Neural crest cell (in vitro differentiated cells): Measurements from ENCODE around the gene MADD. TPM values are rescaled to one million over a fixed set of nuclear protein-coding genes. Genes with fewer than 3 reads are reported as not detected.

Source experiments
- DNase-seq: peaks from one replicate; pipeline ENCODE4 v3.0.0; 2021; ENCODE audit warnings: low read depth, mixed read lengths, low spot score
- H3K27ac Mint-ChIP-seq: one replicate; pipeline ENCODE4 v1.8.0; 2021; ENCODE audit warnings: mild to moderate bottlenecking, mixed read lengths; ENCODE audit not compliant: unreplicated experiment
- H3K27me3 Mint-ChIP-seq: 2 replicates; pipeline ENCODE4 v1.8.0; 2021; ENCODE audit warnings: low read depth, mild to moderate bottlenecking, mixed read lengths
- H3K36me3 Mint-ChIP-seq: 2 replicates; pipeline ENCODE4 v1.8.0; 2021; ENCODE audit warnings: low read depth, mild to moderate bottlenecking, mixed read lengths
- H3K4me1 Mint-ChIP-seq: 2 replicates; pipeline ENCODE4 v1.8.0; 2021; ENCODE audit warnings: mixed read lengths
- H3K4me3 Mint-ChIP-seq: one replicate; pipeline ENCODE4 v1.8.0; 2021; ENCODE audit warnings: mild to moderate bottlenecking, mixed read lengths
- H3K9me3 Mint-ChIP-seq: 2 replicates; pipeline ENCODE4 v1.8.0; 2021; ENCODE audit warnings: mixed read lengths
- CTCF ChIP-seq: fragments of 200-600 bp; sonication (generic); conservative IDR thresholded peaks from 2 replicates; pipeline ENCODE4 v1.5.0; 2021; ENCODE audit warnings: antibody characterized with exemption, mild to moderate bottlenecking
- total RNA-seq: library from RNA; stranded (reverse); gene quantifications from 2 replicates; pipeline ENCODE4 v1.2.1, GENCODE V29; 2021

MADD gene
- total RNA-seq, 1 donor from 2014 or later, result 59.2 TPM

GRCh38 chr11:47338396-47339241 is 68.7 kb downstream of the MADD start:
- H3K4me3 Mint-ChIP-seq, result no peak overlapping the region
- no peaks in the 10 kb centered on the region for H3K27me3 Mint-ChIP-seq
- no peaks in the 10 kb centered on the region for H3K9me3 Mint-ChIP-seq
- TF ChIP-seq CTCF, result no peak
- no peak overlapping the region for H3K27ac Mint-ChIP-seq
- no peak for DNase-seq
- H3K4me1 Mint-ChIP-seq, result peaks cover 10% of the 10 kb centered on the region
- H3K36me3 Mint-ChIP-seq, result no peaks in the 10 kb centered on the region

- Mint-ChIP-seq H3K4me3 (no peak overlapping the region), H3K27ac (no peak overlapping the region), H3K27me3 (no peaks in the 10 kb centered on the region), H3K36me3 (no peaks in the 10 kb centered on the region), H3K4me1 (peaks cover 10% of the 10 kb centered on the region), H3K9me3 (no peaks in the 10 kb centered on the region)
- DNase-seq, result no peak
- no peak for TF ChIP-seq CTCF
Observed at GRCh38 chr11:47340010-47340409, 70.1 kb downstream of the MADD start.

- Mint-ChIP-seq H3K4me1 (peaks cover 10% of the 10 kb centered on the region), H3K9me3 (no peaks in the 10 kb centered on the region), H3K36me3 (no peaks in the 10 kb centered on the region), H3K4me3 (no peak overlapping the region), H3K27ac (no peak overlapping the region), H3K27me3 (no peaks in the 10 kb centered on the region)
- DNase-seq, result no peak
- TF ChIP-seq CTCF, result no peak
Observed at GRCh38 chr11:47340980-47341775, 71.2 kb downstream of the MADD start.

GRCh38 chr11:47342036-47342803 is 72.3 kb downstream of the MADD start:
- DNase-seq, result no peak
- Mint-ChIP-seq H3K4me3 (no peak overlapping the region), H3K4me1 (peaks cover 10% of the 10 kb centered on the region), H3K36me3 (no peaks in the 10 kb centered on the region), H3K27ac (no peak overlapping the region), H3K9me3 (no peaks in the 10 kb centered on the region), H3K27me3 (no peaks in the 10 kb centered on the region)
- no peak for TF ChIP-seq CTCF

GRCh38 chr11:47342854-47343253 is 72.9 kb downstream of the MADD start:
- no peak overlapping the region for H3K27ac Mint-ChIP-seq
- no peak overlapping the region for H3K4me3 Mint-ChIP-seq
- H3K9me3 Mint-ChIP-seq, result no peaks in the 10 kb centered on the region
- H3K4me1 Mint-ChIP-seq, result peaks cover 10% of the 10 kb centered on the region
- no peak for TF ChIP-seq CTCF
- H3K27me3 Mint-ChIP-seq, result no peaks in the 10 kb centered on the region
- DNase-seq, result no peak
- no peaks in the 10 kb centered on the region for H3K36me3 Mint-ChIP-seq
